GM19395 (cell line): ENCODE results near the gene DNAAF8.

Experiments
- ATAC-seq: cut with Tn5 transposase; IDR thresholded peaks from one replicate; pipeline ENCODE4 v1.9.1; 2021; ENCODE audit warnings: mild to moderate bottlenecking, moderate library complexity; ENCODE audit not compliant: unreplicated experiment

DNAAF8 gene

DNA sequence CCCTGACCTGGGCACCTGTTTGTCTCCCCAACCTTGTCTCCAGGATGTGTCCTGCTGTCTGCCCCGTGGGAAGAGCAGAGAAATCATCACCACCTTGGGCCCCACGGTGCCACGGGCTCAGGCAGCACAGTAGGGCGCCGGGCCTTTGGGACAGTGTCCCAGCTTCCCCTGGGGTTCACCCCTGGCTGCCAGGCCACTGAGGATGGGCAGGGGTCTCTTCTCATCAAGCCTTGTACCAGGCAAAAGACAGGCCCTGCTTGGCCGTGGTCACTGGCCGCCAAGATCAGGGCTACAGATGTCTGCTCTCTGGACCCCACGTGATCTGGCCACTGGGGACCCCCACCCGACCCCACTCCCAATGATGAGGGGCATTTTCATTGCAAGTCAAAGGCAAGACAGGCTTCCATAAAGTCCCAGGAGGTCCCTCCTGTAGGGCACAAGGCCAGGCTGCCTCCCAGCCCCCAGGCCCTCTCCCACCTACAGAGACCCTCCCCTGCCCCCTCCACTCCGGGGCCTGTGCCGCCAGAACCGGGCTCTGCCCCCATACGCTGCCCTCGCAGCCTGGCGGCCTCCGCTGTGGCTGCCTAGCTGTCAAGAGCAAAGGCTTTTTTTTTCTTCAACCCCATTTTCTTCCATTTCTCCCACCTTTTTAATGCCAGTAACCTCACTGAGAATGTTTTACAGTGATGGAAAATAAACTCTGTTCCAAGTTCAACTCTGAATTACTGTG, 14.5 kb downstream of the DNAAF8 start:
- no peak for ATAC-seq

DNA sequence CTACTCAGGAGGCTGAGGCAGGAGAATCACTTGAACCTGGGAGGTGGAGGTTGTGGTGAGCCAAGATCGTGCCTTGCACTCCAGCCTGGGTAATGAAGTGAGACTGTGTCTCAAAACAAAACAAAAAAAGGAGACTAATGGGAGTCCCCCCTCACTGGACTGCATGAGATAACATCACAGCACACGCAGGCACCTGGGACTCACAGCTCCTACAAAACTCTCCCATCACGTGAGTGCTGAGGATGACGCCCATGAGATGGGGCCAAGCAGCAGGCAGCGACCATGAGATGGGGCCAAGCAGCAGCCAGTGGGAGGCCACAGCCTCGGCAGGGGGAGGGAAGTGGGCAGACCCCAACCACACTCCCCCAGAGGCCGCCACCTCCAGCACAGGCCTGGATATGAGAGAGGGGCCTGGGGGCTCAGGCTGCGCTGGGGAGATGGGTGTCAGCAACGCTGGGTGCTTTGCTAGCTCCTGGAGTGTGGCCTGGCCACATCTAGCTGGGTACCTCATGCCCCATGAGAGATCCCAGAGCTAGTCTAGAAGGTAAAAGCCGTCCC, 15.4 kb downstream of the DNAAF8 start:
- peak; percentile 43 for ATAC-seq

GRCh38 chr16:4750896-4751295, 16.6 kb downstream of the DNAAF8 start:
- ATAC-seq, result no peak

- ATAC-seq, result no peak
These were observed 18.2 kb downstream of the DNAAF8 start for GRCh38 chr16:4752351-4753100.

GRCh38 chr16:4753227-4753626, 18.9 kb downstream of the DNAAF8 start:
- no peak for ATAC-seq

DNA sequence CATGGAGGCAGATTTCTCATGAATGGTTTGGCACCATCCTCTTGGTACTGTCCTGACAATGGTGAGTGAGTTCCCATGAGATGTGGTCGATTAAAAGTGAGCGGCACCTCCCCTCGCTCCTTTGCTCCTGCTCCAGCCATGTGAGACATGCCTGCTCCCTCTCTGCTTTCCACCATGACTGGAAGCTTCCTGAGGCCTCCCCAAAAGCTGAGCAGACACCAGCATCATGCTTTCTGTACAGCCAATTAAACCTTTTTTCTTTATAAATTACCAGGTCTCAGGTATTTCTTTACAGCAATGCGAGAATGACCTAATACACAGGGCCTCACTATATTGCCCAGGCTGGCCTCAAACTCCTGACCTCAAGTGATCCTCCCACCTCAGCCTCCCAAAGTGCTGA, 20.5 kb downstream of the DNAAF8 start:
- no peak for ATAC-seq

- ATAC-seq, result no peak
These were observed 21.4 kb downstream of the DNAAF8 start for GRCh38 chr16:4755687-4756086.

- ATAC-seq, result no peak
These were observed 26.0 kb downstream of the DNAAF8 start for GRCh38 chr16:4760221-4760910.

GRCh38 chr16:4762205-4762604, 27.9 kb downstream of the DNAAF8 start:
- no peak for ATAC-seq

GRCh38 chr16:4763791-4764190, 29.5 kb downstream of the DNAAF8 start:
- ATAC-seq, result no peak

GRCh38 chr16:4765511-4766474, 31.5 kb downstream of the DNAAF8 start:
- ATAC-seq, result no peak

DNA sequence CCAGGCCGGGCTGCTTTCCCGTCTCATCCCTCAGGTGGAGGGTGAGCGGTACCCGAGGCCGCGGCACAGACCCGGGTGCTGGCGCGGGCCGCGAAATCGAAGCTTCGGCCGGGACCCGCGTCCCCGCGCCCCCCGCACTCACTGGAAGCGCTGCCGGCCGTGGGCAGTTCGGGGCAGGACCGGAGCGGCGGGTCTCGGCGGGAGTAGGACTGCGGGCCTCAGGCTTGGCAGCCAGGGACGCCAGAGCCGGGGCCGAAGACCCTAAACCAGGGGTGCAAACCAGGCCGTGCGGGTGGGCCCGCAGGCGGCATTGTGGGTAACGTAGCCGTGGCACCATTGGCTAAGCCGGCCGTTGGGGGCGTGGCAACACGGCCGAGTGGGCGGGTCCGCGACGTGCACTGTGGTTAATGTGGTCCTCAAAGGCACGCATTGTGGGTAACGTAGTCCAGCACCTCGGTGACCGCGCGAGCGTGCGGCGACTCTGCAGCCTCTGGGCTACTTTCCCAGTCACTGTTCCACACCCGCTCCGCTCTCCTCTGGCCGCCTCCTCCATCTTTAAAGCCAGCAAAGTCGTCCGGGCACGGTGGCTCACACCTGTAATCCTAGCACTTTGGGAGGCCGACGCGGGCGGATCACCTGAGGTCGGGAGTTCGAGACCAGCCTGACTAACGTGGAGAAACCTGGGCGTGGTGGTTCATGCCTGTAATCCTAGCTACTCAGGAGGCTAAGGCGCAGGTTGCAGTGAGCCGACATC, 32.7 kb downstream of the DNAAF8 start, which contains the start of gene ZNF500:
ZNF500 (minus strand) TSS at position 288 of the 754 bp plus-strand sequence. CDS start 1,184 bp downstream, outside the sequence.
- peak; percentile 87 for ATAC-seq

DNA sequence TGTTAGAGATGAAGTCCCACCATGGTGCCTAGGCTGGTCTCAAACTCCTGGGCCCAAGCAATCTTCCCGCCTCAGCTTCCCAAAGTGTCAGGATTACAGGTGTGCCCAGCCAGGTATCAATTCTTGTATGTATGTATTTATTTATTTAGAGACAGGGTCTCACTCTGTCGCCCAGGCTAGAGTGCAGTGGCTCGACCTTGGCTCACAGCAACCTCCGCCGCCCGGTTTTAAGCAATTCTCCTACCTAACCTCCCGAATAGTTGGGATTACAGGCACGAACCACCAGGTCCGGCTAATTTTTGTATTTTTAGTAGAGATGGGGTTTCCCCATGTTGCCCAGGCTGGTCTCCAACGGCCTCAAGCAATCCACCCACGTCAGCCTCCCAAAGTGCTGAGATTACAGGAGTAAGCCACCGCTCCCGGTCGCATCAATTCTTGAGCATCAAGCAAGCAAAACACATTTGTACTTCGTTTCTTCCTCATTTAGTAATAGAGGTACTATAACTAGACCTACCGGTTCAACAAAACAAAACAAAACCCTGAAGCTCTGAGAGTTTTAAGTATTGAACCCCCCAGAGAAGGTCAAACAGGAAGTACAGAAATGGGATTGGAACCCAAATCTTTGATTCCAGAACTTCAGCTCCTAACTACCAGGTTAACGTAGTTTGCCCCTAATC, 33.7 kb downstream of the DNAAF8 start:
- peak; percentile 13 for ATAC-seq

- peak; percentile 64 for ATAC-seq
These were observed 34.4 kb downstream of the DNAAF8 start for GRCh38 chr16:4768549-4769305.

DNA sequence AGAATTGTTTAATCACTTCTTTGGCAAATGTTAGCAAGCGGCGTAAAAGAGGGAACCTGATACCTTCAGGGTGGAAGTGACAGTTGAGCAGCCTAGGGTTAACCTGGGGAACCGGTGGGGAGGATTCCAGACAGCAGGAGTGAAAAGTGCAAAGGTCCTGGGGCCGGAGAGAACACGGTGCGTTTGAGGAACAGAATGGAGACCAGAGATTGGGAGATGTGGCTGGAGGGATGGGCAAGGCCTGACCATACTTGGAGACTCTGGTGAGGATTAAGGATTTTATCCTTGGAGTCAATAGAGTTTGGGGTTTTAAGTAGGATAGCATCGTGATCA, 34.9 kb downstream of the DNAAF8 start:
- ATAC-seq, result no peak

- no peak for ATAC-seq
These were observed 37.3 kb downstream of the DNAAF8 start for GRCh38 chr16:4771646-4772045.

GRCh38 chr16:4772351-4772750, 38.0 kb downstream of the DNAAF8 start:
- ATAC-seq, result no peak

GRCh38 chr16:4775005-4775404, 40.7 kb downstream of the DNAAF8 start:
- no peak for ATAC-seq
